Measurements from ENCODE around the gene MRPS25.

GRCh38 chr3:15009167-15009566 is 55.9 kb downstream of the MRPS25 start:
- no peak for TF ChIP-seq CTCF (IDR thresholded peaks at IDR 0.05)
- no peak for TF ChIP-seq POLR2A (IDR thresholded peaks at IDR 0.05)

Measured in esophagus squamous epithelium (tissue), 4 donors.